Left lung (tissue), 10 donors: ENCODE measurements around the gene MTA1. TPM values are rescaled to one million over a fixed set of nuclear protein-coding genes. Genes with fewer than 3 reads are reported as not detected.

Experiments
- ATAC-seq: fragments of 200-7000 bp; cut with Tn5 transposase; one replicate; pipeline ENCODE4 v1.9.1; 2020; ENCODE audit warnings: moderate library complexity
- DNase-seq, 4 donors: peaks; one replicate each; pipeline ENCODE4 v3.0.0-alpha.2; 2013 to 2020
- H3K27ac ChIP-seq, 2 donors: fragments of 200-600 bp; sonication (generic) in 1 of 2; one replicate each; pipeline versions ENCODE4 v1.5.0 to v1.8.0; 2020 to 2021
- H3K27me3 ChIP-seq, 2 donors: fragments of 200-600 bp; sonication (generic) in 1 of 2; one replicate each; pipeline versions ENCODE4 v1.5.0 to v1.8.0; 2020 to 2021
- H3K36me3 ChIP-seq, 2 donors: fragments of 200-600 bp; sonication (generic) in 1 of 2; one replicate each; pipeline versions ENCODE4 v1.5.0 to v1.8.0; 2020 to 2021
- H3K4me1 ChIP-seq, 2 donors: fragments of 200-600 bp; one replicate each; pipeline ENCODE4 v1.8.0; 2021
- H3K4me3 ChIP-seq, 2 donors: fragments of 200-600 bp; sonication (generic) in 1 of 2; one replicate each; pipeline versions ENCODE4 v1.5.0 to v1.8.0; 2020 to 2021; ENCODE audit warnings: mild to moderate bottlenecking in 1 of 2
- H3K9me3 ChIP-seq, 2 donors: fragments of 200-600 bp; sonication (generic) in 1 of 2; one replicate each; pipeline versions ENCODE4 v1.5.0 to v1.8.0; 2020 to 2021
- intact Hi-C, 2 donors: fragments of 100-400 bp; cut with DNase I; formaldehyde crosslinking; loops; one replicate each; pipeline versions ENCODE4 v1.11.2 to v1.14.2; 2022
- polyA plus RNA-seq, 6 donors: library from polyadenylated mRNA; unstranded; fragments of 120-200 nt; gene quantifications; one replicate each; pipeline ENCODE4 v1.2.1, GENCODE V29; 2013; ENCODE audit not compliant: insufficient read length in 6 of 6
- total RNA-seq, 2 donors: library from RNA; stranded (reverse); fragmentation: NEBNext Ultra II Directional; extraction: Animal tissue kit (Norgen Biotek cat#: 25700); gene quantifications; one replicate each; pipeline ENCODE4 v1.2.1, GENCODE V29; 2021
- TF ChIP-seq, protein P1 (sequence below), 2 donors: fragments of 200-600 bp; sonication (generic) in 1 of 2; IDR thresholded peaks; one replicate each; pipeline versions ENCODE4 v1.5.0 to v1.8.0; 2021; ENCODE audit warnings: antibody characterized with exemption in 2 of 2
- donor health status: DM: no; HTN: yes; CAD: no.
- donor health status: DM: no; HTN: no; CAD: no.

Gene MTA1
- total and polyA plus RNA-seq, 8 donors: 60.6 to 165 (median 118) TPM

DNA sequence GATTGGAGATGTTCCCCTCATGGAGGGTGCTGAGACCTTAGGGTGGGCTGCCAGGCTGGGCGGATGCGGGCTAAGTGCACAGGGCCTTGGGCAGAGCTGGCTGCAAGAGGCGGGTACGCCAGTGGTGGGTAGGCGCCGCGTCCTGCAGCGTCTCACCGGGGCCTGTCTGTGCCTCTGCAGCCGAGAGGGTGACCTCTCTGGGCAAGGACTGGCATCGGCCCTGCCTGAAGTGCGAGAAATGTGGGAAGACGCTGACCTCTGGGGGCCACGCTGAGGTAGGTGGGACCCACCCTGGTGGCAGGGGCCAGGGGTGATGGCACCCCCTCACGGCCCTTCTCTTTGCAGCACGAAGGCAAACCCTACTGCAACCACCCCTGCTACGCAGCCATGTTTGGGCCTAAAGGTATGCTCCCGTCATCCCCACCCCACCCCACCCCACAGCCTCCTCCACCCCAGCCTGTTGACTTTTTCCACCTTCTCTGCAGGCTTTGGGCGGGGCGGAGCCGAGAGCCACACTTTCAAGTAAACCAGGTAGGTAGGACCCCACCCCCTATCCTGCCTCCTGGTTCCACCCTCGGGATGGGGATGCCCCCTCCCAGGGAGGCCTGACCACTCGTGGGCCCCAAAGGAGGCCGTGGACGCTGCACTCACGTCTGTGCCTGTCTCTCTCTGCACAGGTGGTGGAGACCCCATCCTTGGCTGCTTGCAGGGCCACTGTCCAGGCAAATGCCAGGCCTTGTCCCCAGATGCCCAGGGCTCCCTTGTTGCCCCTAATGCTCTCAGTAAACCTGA is 68.6 kb downstream of the MTA1 start:
- intact Hi-C loops: loop anchor here in 1 of 2 donors (5.0 kb wide), 1 partner anchor 116 kb away; no protein-coding TSS in a partner anchor
- peak in 1 of 4 donors; percentile 76 for DNase-seq
- ATAC-seq: peak; percentile 3
- Histone ChIP-seq H3K4me1 (peaks cover 33 to 84% of the 10 kb centered on the region in 2 donors), H3K36me3 (no peaks in the 10 kb centered on the region), H3K27me3 (peaks cover 0 to 44% of the 10 kb centered on the region in 2 donors), H3K27ac (peak overlapping the region; percentile 95 to 97), H3K4me3 (peak overlapping the region; percentile 46 to 81), H3K9me3 (no peaks in the 10 kb centered on the region)
- TF ChIP-seq, protein P1, sequence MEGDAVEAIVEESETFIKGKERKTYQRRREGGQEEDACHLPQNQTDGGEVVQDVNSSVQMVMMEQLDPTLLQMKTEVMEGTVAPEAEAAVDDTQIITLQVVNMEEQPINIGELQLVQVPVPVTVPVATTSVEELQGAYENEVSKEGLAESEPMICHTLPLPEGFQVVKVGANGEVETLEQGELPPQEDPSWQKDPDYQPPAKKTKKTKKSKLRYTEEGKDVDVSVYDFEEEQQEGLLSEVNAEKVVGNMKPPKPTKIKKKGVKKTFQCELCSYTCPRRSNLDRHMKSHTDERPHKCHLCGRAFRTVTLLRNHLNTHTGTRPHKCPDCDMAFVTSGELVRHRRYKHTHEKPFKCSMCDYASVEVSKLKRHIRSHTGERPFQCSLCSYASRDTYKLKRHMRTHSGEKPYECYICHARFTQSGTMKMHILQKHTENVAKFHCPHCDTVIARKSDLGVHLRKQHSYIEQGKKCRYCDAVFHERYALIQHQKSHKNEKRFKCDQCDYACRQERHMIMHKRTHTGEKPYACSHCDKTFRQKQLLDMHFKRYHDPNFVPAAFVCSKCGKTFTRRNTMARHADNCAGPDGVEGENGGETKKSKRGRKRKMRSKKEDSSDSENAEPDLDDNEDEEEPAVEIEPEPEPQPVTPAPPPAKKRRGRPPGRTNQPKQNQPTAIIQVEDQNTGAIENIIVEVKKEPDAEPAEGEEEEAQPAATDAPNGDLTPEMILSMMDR (IDR thresholded peaks at IDR 0.05): no peak

DNA sequence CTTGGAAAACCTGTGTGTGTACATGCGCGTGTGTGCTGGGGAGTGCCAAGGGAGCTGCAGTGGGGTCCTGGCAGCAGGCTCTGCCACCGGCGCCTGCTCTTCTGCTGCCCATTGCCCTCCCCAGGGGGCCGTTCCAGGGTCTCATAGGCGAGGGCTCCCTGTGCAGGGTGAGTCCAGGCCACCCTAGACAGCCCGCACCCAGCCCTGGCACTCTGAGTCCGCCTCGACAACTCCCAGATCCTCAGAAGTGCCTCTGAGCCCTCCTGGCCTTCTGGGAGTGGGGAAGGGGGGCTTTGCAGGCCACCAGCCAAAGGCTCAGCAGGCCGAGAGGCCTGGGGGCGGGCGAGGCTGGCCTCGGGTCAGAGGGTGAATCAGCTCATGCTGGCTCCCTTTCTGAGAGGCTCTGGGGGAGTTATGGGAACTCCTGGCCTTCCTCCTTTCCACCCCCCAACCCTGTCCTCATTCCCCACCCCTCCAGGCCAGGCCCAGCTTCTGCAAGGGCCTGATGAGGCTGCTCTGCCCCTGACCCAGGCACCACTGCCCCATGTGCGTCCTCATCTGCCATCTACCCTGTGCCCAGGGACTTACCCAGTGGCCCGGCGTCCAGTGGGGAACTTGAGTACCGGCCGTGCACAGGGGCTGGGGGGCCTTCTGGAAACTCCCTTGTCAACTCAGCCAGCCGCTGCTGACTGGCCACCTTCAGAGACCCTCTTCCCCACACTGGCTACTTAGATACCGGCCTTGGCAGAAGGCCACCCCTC is 69.3 kb downstream of the MTA1 start:
- peaks cover 0 to 44% of the 10 kb centered on the region in 2 donors for H3K27me3 ChIP-seq
- H3K36me3 ChIP-seq: peaks cover 0 to 3% of the 10 kb centered on the region in 2 donors
- no peak for ATAC-seq
- H3K27ac ChIP-seq: peak overlapping the region; percentile 95 to 97
- H3K4me3 ChIP-seq: peak overlapping the region in 1 of 2 donors; percentile 81
- no peaks in the 10 kb centered on the region for H3K9me3 ChIP-seq
- peaks cover 27 to 76% of the 10 kb centered on the region in 2 donors for H3K4me1 ChIP-seq
- intact Hi-C loops: loop anchor here in 1 of 2 donors (5.0 kb wide), 1 partner anchor 117 kb away; no protein-coding TSS in a partner anchor
- TF ChIP-seq, protein P1 (IDR thresholded peaks at IDR 0.05): no peak
- no peak for DNase-seq

DNA sequence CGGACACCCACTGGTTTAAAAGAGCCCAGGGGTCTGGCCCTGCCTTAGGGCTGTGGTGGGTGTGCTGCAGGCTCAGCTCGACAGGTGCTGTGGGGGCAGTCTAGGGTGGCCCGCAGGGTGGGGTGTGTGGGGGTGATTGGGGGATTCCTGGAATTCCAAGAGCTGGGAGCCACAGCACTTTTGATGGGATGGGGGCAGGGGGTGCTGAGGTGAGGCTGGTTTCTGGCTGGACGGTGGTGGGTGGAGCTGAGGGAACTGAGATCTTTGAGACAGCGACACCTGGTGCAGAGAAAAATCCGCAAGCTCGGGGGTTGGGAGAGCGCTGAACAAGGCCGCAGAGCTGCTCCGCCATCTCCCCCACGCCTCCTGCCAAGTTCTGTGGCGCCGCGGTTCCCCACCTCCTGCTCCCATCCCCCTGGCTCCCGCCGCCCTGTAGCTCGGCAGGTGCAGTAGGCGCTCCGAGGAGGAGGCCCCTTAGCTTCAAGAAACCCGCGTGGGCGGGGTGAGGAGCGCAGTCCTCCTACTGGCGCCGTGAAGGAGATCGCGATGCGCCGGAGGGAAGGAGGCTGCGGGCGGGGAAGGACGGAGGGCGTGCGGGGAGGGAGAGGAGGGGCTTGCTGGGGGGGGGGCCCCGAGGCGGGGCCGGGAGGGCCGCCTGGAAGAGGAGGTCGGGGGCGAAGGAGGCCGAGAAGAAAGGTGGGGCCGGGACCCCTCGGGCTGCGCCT is 70.1 kb downstream of the MTA1 start:
- TF ChIP-seq, protein P1 (IDR thresholded peaks at IDR 0.05): peak; percentile 42 to 53
- Histone ChIP-seq H3K4me3 (peak overlapping the region; percentile 60 to 81), H3K27ac (peak overlapping the region; percentile 95 to 97), H3K27me3 (peaks cover 0 to 39% of the 10 kb centered on the region in 2 donors), H3K36me3 (peaks cover 0 to 6% of the 10 kb centered on the region in 2 donors), H3K4me1 (peaks cover 25 to 68% of the 10 kb centered on the region in 2 donors), H3K9me3 (no peaks in the 10 kb centered on the region)
- intact Hi-C loops: loop anchor here in 1 of 2 donors (5.0 kb wide), 1 partner anchor 117 kb away; no protein-coding TSS in a partner anchor
- peak; percentile 86 to 92 (median 90) for DNase-seq
- peak; percentile 32 for ATAC-seq

DNA sequence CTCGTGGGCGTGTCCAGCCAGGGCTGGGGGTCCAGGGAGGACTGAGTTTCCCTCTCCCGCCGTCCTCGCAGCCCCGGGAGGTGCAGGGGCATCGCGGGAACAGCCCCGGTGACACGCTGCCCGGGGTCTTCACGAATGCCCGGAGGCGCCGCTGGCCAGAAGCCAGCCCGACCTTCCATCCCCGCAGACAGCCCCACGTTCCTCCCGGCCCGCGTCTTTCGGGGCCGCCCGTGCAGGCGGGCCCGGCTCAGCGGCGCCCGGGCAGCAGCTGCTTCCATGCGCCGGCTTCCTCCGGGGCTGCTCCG is 70.6 kb downstream of the MTA1 start:
- H3K27me3 ChIP-seq: peaks cover 0 to 33% of the 10 kb centered on the region in 2 donors
- TF ChIP-seq, protein P1 (IDR thresholded peaks at IDR 0.05): no peak
- DNase-seq: peak in 1 of 4 donors; percentile 87
- ATAC-seq: peak; percentile 0
- H3K4me1 ChIP-seq: peaks cover 22 to 63% of the 10 kb centered on the region in 2 donors
- H3K9me3 ChIP-seq: no peaks in the 10 kb centered on the region
- intact Hi-C loops: no loop called here
- peaks cover 0 to 6% of the 10 kb centered on the region in 2 donors for H3K36me3 ChIP-seq
- peak overlapping the region; percentile 95 to 97 for H3K27ac ChIP-seq
- H3K4me3 ChIP-seq: peak overlapping the region; percentile 60 to 81
